ENCODE results near the gene EHD1.

EHD1 gene

DNA sequence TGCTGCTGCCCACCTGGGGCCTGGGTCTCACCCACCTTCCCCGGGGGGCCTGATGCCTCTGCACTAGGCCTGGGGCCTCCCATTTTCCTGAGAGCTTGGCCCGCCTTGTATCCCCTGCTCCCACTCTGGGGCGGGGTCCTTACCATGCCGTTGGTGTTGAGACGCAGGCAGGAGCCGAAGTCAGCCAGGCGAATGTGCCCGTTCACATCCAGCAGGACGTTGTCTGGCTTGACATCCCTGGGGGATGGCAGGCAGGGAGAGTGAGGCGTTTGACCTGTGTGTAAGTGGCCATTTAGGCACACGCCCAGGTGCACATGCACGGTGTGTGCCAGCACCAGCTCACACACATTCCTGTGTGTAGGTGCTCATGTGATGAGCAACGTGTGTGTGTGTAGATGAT, 39.1 kb downstream of the EHD1 start:
- Histone ChIP-seq H3K4me1 (ENCODE audit: control insufficient read depth, insufficient read depth, low read length) (peaks cover 20% of the 10 kb centered on the region), H3K27me3 (ENCODE audit: control insufficient read depth, insufficient read depth, low read length) (no peaks in the 10 kb centered on the region), H3K36me3 (ENCODE audit: control insufficient read depth, insufficient read depth, low read length) (peaks cover 43% of the 10 kb centered on the region), H3K9me3 (ENCODE audit: control insufficient read depth, insufficient read depth, low read length) (no peaks in the 10 kb centered on the region), H3K4me3 (ENCODE audit: low read depth, low read length) (no peak overlapping the region), H3K27ac (ENCODE audit: low read depth, low read length) (no peak overlapping the region), H3K9ac (ENCODE audit: low read depth, low read length) (no peak overlapping the region)

GRCh38 chr11:64838600-64839334, 39.7 kb downstream of the EHD1 start:
- Histone ChIP-seq H3K4me1 (ENCODE audit: control insufficient read depth, insufficient read depth, low read length) (peaks cover 17% of the 10 kb centered on the region), H3K27me3 (ENCODE audit: control insufficient read depth, insufficient read depth, low read length) (no peaks in the 10 kb centered on the region), H3K4me3 (ENCODE audit: low read depth, low read length) (no peak overlapping the region), H3K9ac (ENCODE audit: low read depth, low read length) (no peak overlapping the region), H3K36me3 (ENCODE audit: control insufficient read depth, insufficient read depth, low read length) (peaks cover 49% of the 10 kb centered on the region), H3K9me3 (ENCODE audit: control insufficient read depth, insufficient read depth, low read length) (no peaks in the 10 kb centered on the region), H3K27ac (ENCODE audit: low read depth, low read length) (no peak overlapping the region)

DNA sequence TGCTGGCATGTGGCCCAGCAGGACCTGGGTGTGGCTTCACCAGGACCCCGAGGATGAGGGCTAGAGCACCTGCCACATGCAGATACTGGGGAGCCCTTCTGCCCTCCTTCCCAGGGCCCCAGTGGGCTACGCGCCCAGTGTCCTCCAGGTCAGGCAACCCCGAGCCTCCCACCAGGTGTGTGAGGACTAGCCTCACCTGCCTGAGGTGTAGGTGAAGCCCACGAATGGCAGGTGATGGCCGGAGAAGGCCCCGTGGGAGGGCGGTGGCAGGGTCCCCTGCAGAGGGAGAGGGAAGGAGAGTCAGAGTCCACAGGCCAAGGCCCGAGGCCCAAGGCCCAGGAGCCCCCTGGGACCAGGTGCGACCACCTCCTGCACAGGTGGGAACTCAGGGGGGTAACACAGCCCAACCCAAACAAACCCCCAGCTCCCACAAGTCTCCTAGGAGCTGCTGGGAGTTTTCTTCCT, 40.5 kb downstream of the EHD1 start:
- peaks cover 11% of the 10 kb centered on the region for H3K4me1 ChIP-seq (ENCODE audit: control insufficient read depth, insufficient read depth, low read length)
- H3K9ac ChIP-seq (ENCODE audit: low read depth, low read length): no peak overlapping the region
- no peak overlapping the region for H3K4me3 ChIP-seq (ENCODE audit: low read depth, low read length)
- no peaks in the 10 kb centered on the region for H3K27me3 ChIP-seq (ENCODE audit: control insufficient read depth, insufficient read depth, low read length)
- H3K27ac ChIP-seq (ENCODE audit: low read depth, low read length): no peak overlapping the region
- H3K9me3 ChIP-seq (ENCODE audit: control insufficient read depth, insufficient read depth, low read length): no peaks in the 10 kb centered on the region
- H3K36me3 ChIP-seq (ENCODE audit: control insufficient read depth, insufficient read depth, low read length): peaks cover 57% of the 10 kb centered on the region

- H3K9ac ChIP-seq (ENCODE audit: low read depth, low read length): no peak overlapping the region
- no peaks in the 10 kb centered on the region for H3K4me1 ChIP-seq (ENCODE audit: control insufficient read depth, insufficient read depth, low read length)
- H3K27me3 ChIP-seq (ENCODE audit: control insufficient read depth, insufficient read depth, low read length): no peaks in the 10 kb centered on the region
- H3K27ac ChIP-seq (ENCODE audit: low read depth, low read length): no peak overlapping the region
- peaks cover 69% of the 10 kb centered on the region for H3K36me3 ChIP-seq (ENCODE audit: control insufficient read depth, insufficient read depth, low read length)
- H3K9me3 ChIP-seq (ENCODE audit: control insufficient read depth, insufficient read depth, low read length): no peaks in the 10 kb centered on the region
- H3K4me3 ChIP-seq (ENCODE audit: low read depth, low read length): no peak overlapping the region
Measured at GRCh38 chr11:64836448-64837072, 41.9 kb downstream of the EHD1 start.

DNA sequence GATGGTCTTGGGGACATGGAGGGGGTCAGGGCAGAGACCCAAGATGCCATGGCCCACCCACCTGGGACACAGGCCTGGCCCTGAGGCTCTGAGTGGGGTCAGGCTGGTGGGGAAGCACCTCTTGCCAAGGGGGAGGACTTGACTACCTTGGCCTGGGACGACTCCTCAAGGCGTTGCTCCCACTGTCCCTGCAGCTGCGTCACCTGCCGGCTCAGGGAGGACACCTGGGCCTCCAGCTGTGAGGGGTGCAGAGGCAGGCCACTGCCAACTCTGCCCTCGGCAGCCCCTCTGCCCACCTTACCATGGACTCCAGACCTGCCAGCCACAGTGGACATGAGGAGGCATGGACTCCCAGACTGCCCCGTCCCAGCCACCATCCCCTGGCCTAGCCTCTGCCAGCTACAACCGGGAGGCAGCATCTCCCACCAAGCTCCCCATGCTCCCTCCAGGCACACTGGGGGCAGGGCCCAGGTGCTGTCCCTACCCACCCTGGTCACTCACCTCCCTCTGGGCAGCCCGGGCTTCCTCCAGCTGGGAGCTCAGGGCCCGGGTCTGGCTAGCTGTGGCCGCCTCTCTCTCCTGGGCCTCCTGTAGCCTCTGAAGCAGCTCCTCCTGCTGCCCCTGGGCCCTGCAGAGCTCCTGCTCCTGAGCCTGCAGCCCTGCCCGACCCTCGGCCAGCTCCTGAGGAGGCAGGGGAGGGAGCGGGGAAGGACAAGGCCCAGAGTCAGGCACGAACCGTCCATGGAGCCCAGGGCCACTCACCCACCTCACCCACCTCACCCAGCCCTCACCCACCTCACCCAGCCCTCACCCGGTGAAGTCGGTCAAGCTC, 42.6 kb downstream of the EHD1 start:
- Histone ChIP-seq H3K27ac (ENCODE audit: low read depth, low read length) (no peak overlapping the region), H3K9ac (ENCODE audit: low read depth, low read length) (no peak overlapping the region), H3K36me3 (ENCODE audit: control insufficient read depth, insufficient read depth, low read length) (peaks cover 74% of the 10 kb centered on the region)

GRCh38 chr11:64834723-64835615, 43.5 kb downstream of the EHD1 start:
- Histone ChIP-seq H3K4me3 (ENCODE audit: low read depth, low read length) (no peak overlapping the region), H3K27ac (ENCODE audit: low read depth, low read length) (no peak overlapping the region), H3K36me3 (ENCODE audit: control insufficient read depth, insufficient read depth, low read length) (peaks cover 76% of the 10 kb centered on the region), H3K27me3 (ENCODE audit: control insufficient read depth, insufficient read depth, low read length) (no peaks in the 10 kb centered on the region), H3K9ac (ENCODE audit: low read depth, low read length) (no peak overlapping the region), H3K9me3 (ENCODE audit: control insufficient read depth, insufficient read depth, low read length) (no peaks in the 10 kb centered on the region), H3K4me1 (ENCODE audit: control insufficient read depth, insufficient read depth, low read length) (no peaks in the 10 kb centered on the region)

More for the DNA sequence above, 42.6 kb downstream of the EHD1 start:
- Histone ChIP-seq H3K4me3 (ENCODE audit: low read depth, low read length) (no peak overlapping the region), H3K27me3 (ENCODE audit: control insufficient read depth, insufficient read depth, low read length) (no peaks in the 10 kb centered on the region), H3K9me3 (ENCODE audit: control insufficient read depth, insufficient read depth, low read length) (no peaks in the 10 kb centered on the region), H3K4me1 (ENCODE audit: control insufficient read depth, insufficient read depth, low read length) (no peaks in the 10 kb centered on the region)

- Histone ChIP-seq H3K4me1 (ENCODE audit: control insufficient read depth, insufficient read depth, low read length) (no peaks in the 10 kb centered on the region), H3K27me3 (ENCODE audit: control insufficient read depth, insufficient read depth, low read length) (no peaks in the 10 kb centered on the region), H3K9ac (ENCODE audit: low read depth, low read length) (no peak overlapping the region), H3K9me3 (ENCODE audit: control insufficient read depth, insufficient read depth, low read length) (no peaks in the 10 kb centered on the region), H3K27ac (ENCODE audit: low read depth, low read length) (no peak overlapping the region), H3K4me3 (ENCODE audit: low read depth, low read length) (no peak overlapping the region), H3K36me3 (ENCODE audit: control insufficient read depth, insufficient read depth, low read length) (peaks cover 77% of the 10 kb centered on the region)
Measured at GRCh38 chr11:64834031-64834722, 44.2 kb downstream of the EHD1 start.

DNA sequence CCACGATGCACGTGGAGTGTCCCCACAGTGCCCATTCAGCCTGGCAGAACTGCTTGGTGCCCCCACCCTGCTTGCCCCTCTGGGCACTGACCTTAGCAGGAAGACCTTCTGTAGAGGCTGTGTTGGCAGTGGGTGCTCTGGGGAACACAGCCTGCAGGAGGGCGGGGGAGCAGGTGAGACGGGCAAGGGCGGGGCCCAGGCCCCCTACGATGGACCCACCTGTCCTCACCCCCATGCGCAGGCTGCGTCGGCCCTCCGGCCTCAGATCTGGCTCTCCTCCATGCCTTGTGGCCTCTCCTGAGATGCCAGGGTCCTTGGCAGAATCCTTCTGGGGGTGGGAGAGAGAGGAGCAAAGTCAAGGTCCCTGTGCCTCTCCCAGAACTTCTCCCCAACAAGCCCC, 44.9 kb downstream of the EHD1 start:
- no peak overlapping the region for H3K4me3 ChIP-seq (ENCODE audit: low read depth, low read length)
- no peaks in the 10 kb centered on the region for H3K27me3 ChIP-seq (ENCODE audit: control insufficient read depth, insufficient read depth, low read length)
- H3K4me1 ChIP-seq (ENCODE audit: control insufficient read depth, insufficient read depth, low read length): no peaks in the 10 kb centered on the region
- no peak overlapping the region for H3K9ac ChIP-seq (ENCODE audit: low read depth, low read length)
- peaks cover 73% of the 10 kb centered on the region for H3K36me3 ChIP-seq (ENCODE audit: control insufficient read depth, insufficient read depth, low read length)
- no peaks in the 10 kb centered on the region for H3K9me3 ChIP-seq (ENCODE audit: control insufficient read depth, insufficient read depth, low read length)
- H3K27ac ChIP-seq (ENCODE audit: low read depth, low read length): no peak overlapping the region

- H3K9me3 ChIP-seq (ENCODE audit: control insufficient read depth, insufficient read depth, low read length): no peaks in the 10 kb centered on the region
- H3K36me3 ChIP-seq (ENCODE audit: control insufficient read depth, insufficient read depth, low read length): peaks cover 70% of the 10 kb centered on the region
- no peak overlapping the region for H3K9ac ChIP-seq (ENCODE audit: low read depth, low read length)
- H3K4me1 ChIP-seq (ENCODE audit: control insufficient read depth, insufficient read depth, low read length): no peaks in the 10 kb centered on the region
- no peak overlapping the region for H3K27ac ChIP-seq (ENCODE audit: low read depth, low read length)
- H3K27me3 ChIP-seq (ENCODE audit: control insufficient read depth, insufficient read depth, low read length): no peaks in the 10 kb centered on the region
- H3K4me3 ChIP-seq (ENCODE audit: low read depth, low read length): no peak overlapping the region
Measured at GRCh38 chr11:64833198-64833502, 45.3 kb downstream of the EHD1 start.
